Uterus (tissue), 4 donors: ENCODE results near the gene C19orf25. TPM values are rescaled to one million over a fixed set of nuclear protein-coding genes. Genes with fewer than 3 reads are reported as not detected.

Experiments
- DNase-seq, 2 donors: peaks; one replicate each; pipeline ENCODE4 v3.0.0-alpha.2; 2019 to 2020
- H3K27ac ChIP-seq, 2 donors: fragments of 200-600 bp; sonication (generic); 1 replicate in 1 of 2; 2 replicates in 1 of 2; pipeline ENCODE4 v1.5.1; 2016 to 2018
- H3K27me3 ChIP-seq, 2 donors: fragments of 200-600 bp; sonication (generic); one replicate each; pipeline ENCODE4 v1.5.1; 2018 to 2019; ENCODE audit warnings: control low read depth in 1 of 2
- H3K36me3 ChIP-seq, 2 donors: fragments of 200-600 bp; sonication (generic); one replicate each; pipeline ENCODE4 v1.5.1; 2019; ENCODE audit warnings: control low read depth in 1 of 2
- H3K4me1 ChIP-seq, 2 donors: fragments of 200-600 bp; sonication (generic); one replicate each; pipeline ENCODE4 v1.5.1; 2018 to 2019; ENCODE audit warnings: control low read depth in 1 of 2
- H3K4me3 ChIP-seq, 2 donors: fragments of 200-600 bp; sonication (generic); 1 replicate in 1 of 2; 2 replicates in 1 of 2; pipeline ENCODE4 v1.5.1; 2018 to 2019; ENCODE audit warnings: mild to moderate bottlenecking in 1 of 2
- H3K9me3 ChIP-seq, 2 donors: fragments of 200-600 bp; sonication (generic); one replicate each; pipeline ENCODE4 v1.5.1; 2019; ENCODE audit warnings: control low read depth in 1 of 2
- CTCF ChIP-seq, 4 experiments: fragments of 200-600 bp in 2 of 4; fragments of 450-650 bp in 2 of 4; sonication (generic) in 2 of 4; IDR thresholded peaks; one replicate each; pipeline ENCODE4 v1.5.1; 2016 to 2019; ENCODE audit warnings: antibody characterized with exemption in 4 of 4, mild to moderate bottlenecking in 2 of 4, moderate library complexity in 1 of 4
- POLR2A ChIP-seq, 2 donors: fragments of 450-650 bp; IDR thresholded peaks; one replicate each; pipeline ENCODE4 v1.6.1; 2016; ENCODE audit warnings: antibody characterized with exemption in 2 of 2, mild to moderate bottlenecking in 1 of 2, moderate library complexity in 1 of 2
- intact Hi-C: fragments of 100-400 bp; cut with DNase I; formaldehyde crosslinking; loops from one replicate; pipeline ENCODE4 v1.15.1; 2023; ENCODE audit warnings: low total_unique reads
- total RNA-seq, 4 donors: library from RNA; depleted of rRNA in 3 of 4; stranded (reverse); fragments of >200 nt in 3 of 4; gene quantifications; one replicate each; pipeline versions ENCODE4 v1.1.0 to v1.2.4, GENCODE V29; 2014 to 2023
- donor health status: DM: yes; HTN: yes; CAD: no.

Gene C19orf25
- total RNA-seq, 4 donors from 2014 or later: 17.7 to 32.9 (median 28.9) TPM

GRCh38 chr19:1507763-1508506 lies 28.9 kb upstream of the C19orf25 start:
- no peaks in the 10 kb centered on the region for H3K9me3 ChIP-seq
- TF ChIP-seq CTCF (IDR thresholded peaks at IDR 0.05) (peak in 1 of 4 experiments; percentile 9), POLR2A (IDR thresholded peaks at IDR 0.05) (peak in 1 of 2 donors; percentile 36)
- H3K27ac ChIP-seq: peak overlapping the region; percentile 84 to 89
- intact Hi-C loops: no loop called here
- peak; percentile 93 to 96 for DNase-seq
- peaks cover 0 to 4% of the 10 kb centered on the region in 2 donors for H3K4me1 ChIP-seq
- no peaks in the 10 kb centered on the region for H3K36me3 ChIP-seq
- peak overlapping the region; percentile 13 to 42 for H3K4me3 ChIP-seq
- no peaks in the 10 kb centered on the region for H3K27me3 ChIP-seq

- H3K36me3 ChIP-seq: no peaks in the 10 kb centered on the region
- TF ChIP-seq POLR2A (IDR thresholded peaks at IDR 0.05): no peak
- TF ChIP-seq CTCF (IDR thresholded peaks at IDR 0.05): no peak
- intact Hi-C loops: no loop called here
- H3K4me1 ChIP-seq: peaks cover 0 to 6% of the 10 kb centered on the region in 2 donors
- peak in 1 of 2 donors; percentile 43 for DNase-seq
- no peaks in the 10 kb centered on the region for H3K9me3 ChIP-seq
- H3K27ac ChIP-seq: peak overlapping the region; percentile 84 to 89
- peak overlapping the region; percentile 13 to 42 for H3K4me3 ChIP-seq
- H3K27me3 ChIP-seq: no peaks in the 10 kb centered on the region
Measured at GRCh38 chr19:1507192-1507660, 28.2 kb upstream of the C19orf25 start.

GRCh38 chr19:1505991-1506881 lies 27.2 kb upstream of the C19orf25 start:
- no peak for DNase-seq
- Histone ChIP-seq H3K36me3 (no peaks in the 10 kb centered on the region), H3K4me1 (peaks cover 0 to 6% of the 10 kb centered on the region in 2 donors), H3K27ac (no peak overlapping the region), H3K27me3 (no peaks in the 10 kb centered on the region), H3K9me3 (no peaks in the 10 kb centered on the region), H3K4me3 (no peak overlapping the region)
- TF ChIP-seq POLR2A (IDR thresholded peaks at IDR 0.05) (no peak), CTCF (IDR thresholded peaks at IDR 0.05) (no peak)
- intact Hi-C loops: no loop called here

- intact Hi-C loops: no loop called here
- Histone ChIP-seq H3K4me3 (no peak overlapping the region), H3K27me3 (no peaks in the 10 kb centered on the region), H3K36me3 (no peaks in the 10 kb centered on the region), H3K9me3 (no peaks in the 10 kb centered on the region), H3K27ac (no peak overlapping the region), H3K4me1 (peaks cover 0 to 6% of the 10 kb centered on the region in 2 donors)
- no peak for DNase-seq
- TF ChIP-seq CTCF (IDR thresholded peaks at IDR 0.05): no peak
- no peak for TF ChIP-seq POLR2A (IDR thresholded peaks at IDR 0.05)
Measured at GRCh38 chr19:1505012-1505411, 26.0 kb upstream of the C19orf25 start.
